GM23248 (cell line): ENCODE results near the gene ZNF845. TPM values are rescaled to one million over a fixed set of nuclear protein-coding genes. Genes with fewer than 3 reads are reported as not detected.

ENCODE experiments used
- DNase-seq: peaks from one replicate; pipeline ENCODE4 v3.0.0-alpha.2; 2015
- H2AFZ ChIP-seq: fragments of 200-600 bp; sonication (generic); 2 replicates; pipeline ENCODE4 v1.6.1; 2016; ENCODE audit warnings: antibody characterized with exemption
- H3F3A ChIP-seq: fragments of 200-600 bp; sonication (generic); 2 replicates; pipeline ENCODE4 v1.6.1; 2016; ENCODE audit warnings: mild to moderate bottlenecking, antibody characterized with exemption, mixed run types; ENCODE audit not compliant: insufficient read depth
- H3K27ac ChIP-seq: fragments of 200-600 bp; sonication (generic); 2 replicates; pipeline ENCODE4 v1.5.1; 2016; ENCODE audit warnings: mild to moderate bottlenecking
- H3K27me3 ChIP-seq: fragments of 200-600 bp; sonication (generic); replicated peaks from 2 replicates; pipeline ENCODE4 v1.6.1; 2016; ENCODE audit warnings: mild to moderate bottlenecking; ENCODE audit not compliant: insufficient read depth
- H3K36me3 ChIP-seq: fragments of 200-600 bp; sonication (generic); 2 replicates; pipeline ENCODE4 v1.6.1; 2016; ENCODE audit warnings: low read depth, mild to moderate bottlenecking
- H3K4me1 ChIP-seq: fragments of 200-600 bp; sonication (generic); 2 replicates; pipeline ENCODE4 v1.6.1; 2016; ENCODE audit warnings: mild to moderate bottlenecking; ENCODE audit not compliant: insufficient read depth
- H3K4me2 ChIP-seq: fragments of 200-600 bp; sonication (generic); one replicate; pipeline ENCODE4 v1.6.1; 2016; ENCODE audit warnings: mild to moderate bottlenecking; ENCODE audit not compliant: unreplicated experiment
- H3K4me3 ChIP-seq: fragments of 200-600 bp; sonication (generic); 2 replicates; pipeline ENCODE4 v1.5.1; 2016; ENCODE audit warnings: mild to moderate bottlenecking
- H3K79me2 ChIP-seq: fragments of 200-600 bp; sonication (generic); 2 replicates; pipeline ENCODE4 v1.6.1; 2016; ENCODE audit warnings: mild to moderate bottlenecking; ENCODE audit not compliant: insufficient read depth
- H3K9ac ChIP-seq: fragments of 200-600 bp; sonication (generic); 2 replicates; pipeline ENCODE4 v1.6.1; 2016; ENCODE audit warnings: mild to moderate bottlenecking
- H3K9me2 ChIP-seq: fragments of 200-600 bp; sonication (generic); 2 replicates; pipeline ENCODE4 v1.6.1; 2016; ENCODE audit warnings: mixed run types, mild to moderate bottlenecking, moderate library complexity; ENCODE audit not compliant: insufficient read depth
- H3K9me3 ChIP-seq: fragments of 200-600 bp; sonication (generic); one replicate; pipeline ENCODE4 v1.6.1; 2017; ENCODE audit warnings: low read depth
- H4K20me1 ChIP-seq: fragments of 200-600 bp; sonication (generic); 2 replicates; pipeline ENCODE4 v1.6.0; 2016; ENCODE audit not compliant: insufficient read depth
- EZH2 ChIP-seq: fragments of 200-600 bp; sonication (generic); IDR thresholded peaks from 2 replicates; pipeline ENCODE4 v1.6.1; 2018; ENCODE audit warnings: antibody characterized with exemption, mild to moderate bottlenecking; ENCODE audit not compliant: insufficient read depth, poor library complexity, severe bottlenecking
- EZH2phosphoT487 ChIP-seq: fragments of 200-600 bp; sonication (generic); IDR thresholded peaks from 2 replicates; pipeline ENCODE4 v1.6.1; 2018; ENCODE audit warnings: antibody characterized with exemption, moderate library complexity, mild to moderate bottlenecking, low read depth; ENCODE audit not compliant: insufficient read depth
- WGBS, 2 experiments: methylation state at CpG; one replicate each; pipeline ENCODE4 v1.1.6; 2015 to 2017; ENCODE audit warnings: low lambda C conversion rate in 2 of 2, low coverage in 1 of 2; ENCODE audit errors: missing lambda C conversion rate in 2 of 2; 5-methylcytosine and 5-hydroxymethylcytosine counted together
- in situ Hi-C: fragments of 300-500 bp; cut with MboI; formaldehyde crosslinking; loops from 2 replicates; pipeline ENCODE4 v1.15.0; 2020
- polyA plus RNA-seq: library from polyadenylated mRNA; unstranded; fragments of >200 nt; fragmentation: Nextera tagmentation; extraction: Ambion mirVana; gene quantifications from 2 replicates; pipeline ENCODE4 v1.2.1, GENCODE V29; 2016
- total RNA-seq: library from RNA; depleted of rRNA; stranded (reverse); fragments of >200 nt; shearing (Covaris generic); gene quantifications from 2 replicates; pipeline ENCODE4 v1.2.3, GENCODE V29; 2014

Gene ZNF845
- total and polyA plus RNA-seq, 2 experiments from 2014 or later = 3.1 to 5.2 TPM

DNA sequence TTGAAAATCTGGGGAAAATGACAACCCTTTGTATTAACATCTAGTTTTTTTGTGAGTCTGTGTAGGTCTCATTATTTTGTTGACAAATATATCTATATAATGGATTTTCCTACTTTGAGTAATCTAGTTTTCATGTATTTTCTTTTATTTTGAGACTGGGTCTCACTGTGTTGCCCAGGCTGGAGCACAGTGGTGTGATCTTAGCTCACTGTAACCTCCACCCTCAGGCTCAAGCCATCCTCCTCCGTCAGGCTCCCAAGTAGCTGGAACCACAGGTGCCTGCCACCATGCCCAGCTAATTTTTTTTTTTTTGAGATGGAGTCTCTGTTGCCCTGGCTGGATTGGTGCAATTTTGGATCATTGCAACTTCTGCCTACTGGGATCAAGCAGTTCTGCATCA, 41.2 kb downstream of the ZNF845 start:
- H3K9me2 ChIP-seq = no peaks in the 10 kb centered on the region
- no peaks in the 10 kb centered on the region for H3K79me2 ChIP-seq
- H3K9ac ChIP-seq = no peak overlapping the region
- 86 to 87% methylated on average over 1 of the region's 1 CpG for WGBS, 2 experiments
- in situ Hi-C loops = no loop called here
- H3K4me1 ChIP-seq = no peaks in the 10 kb centered on the region
- no peaks in the 10 kb centered on the region for H3K9me3 ChIP-seq
- H3K4me2 ChIP-seq = no peak overlapping the region
- no peaks in the 10 kb centered on the region for H3F3A ChIP-seq
- H3K27me3 ChIP-seq = no peaks in the 10 kb centered on the region
- TF ChIP-seq EZH2phosphoT487 (no peak), EZH2 (no peak)
- no peaks in the 10 kb centered on the region for H4K20me1 ChIP-seq
- H3K36me3 ChIP-seq = peaks cover 5% of the 10 kb centered on the region; the same call in 1 of the 2 replicates
- H3K4me3 ChIP-seq = no peak overlapping the region
- no peak overlapping the region for H2AFZ ChIP-seq
- H3K27ac ChIP-seq = no peak overlapping the region
- no peak for DNase-seq

DNA sequence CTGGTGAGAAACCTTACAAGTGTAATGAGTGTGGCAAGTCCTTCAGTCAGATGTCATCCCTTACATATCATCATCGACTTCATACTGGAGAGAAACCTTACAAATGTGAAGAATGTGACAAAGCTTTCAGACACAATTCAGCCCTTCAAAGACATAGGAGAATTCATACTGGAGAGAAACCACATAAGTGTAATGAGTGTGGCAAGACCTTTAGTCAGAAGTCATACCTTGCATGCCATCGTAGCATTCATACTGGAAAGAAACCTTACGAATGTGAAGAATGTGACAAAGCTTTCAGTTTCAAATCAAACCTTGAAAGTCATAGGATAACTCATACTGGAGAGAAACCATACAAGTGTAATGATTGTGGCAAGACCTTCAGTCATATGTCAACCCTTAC, 47.8 kb downstream of the ZNF845 start:
- no peaks in the 10 kb centered on the region for H3K4me1 ChIP-seq
- peaks cover 5% of the 10 kb centered on the region for H3K9me3 ChIP-seq
- H3F3A ChIP-seq = no peaks in the 10 kb centered on the region
- TF ChIP-seq EZH2 = no peak
- TF ChIP-seq EZH2phosphoT487 = no peak
- H3K27ac ChIP-seq = no peak overlapping the region
- no peaks in the 10 kb centered on the region for H3K27me3 ChIP-seq
- WGBS, 2 experiments = 96% methylated on average over 3 of the region's 3 CpGs
- H2AFZ ChIP-seq = no peak overlapping the region
- H3K4me3 ChIP-seq = no peak overlapping the region
- H3K79me2 ChIP-seq = no peaks in the 10 kb centered on the region
- peaks cover 25% of the 10 kb centered on the region for H3K36me3 ChIP-seq
- H3K9ac ChIP-seq = no peak overlapping the region
- H3K4me2 ChIP-seq = no peak overlapping the region
- no peaks in the 10 kb centered on the region for H4K20me1 ChIP-seq
- in situ Hi-C loops = no loop called here
- no peak for DNase-seq
- no peaks in the 10 kb centered on the region for H3K9me2 ChIP-seq

DNA sequence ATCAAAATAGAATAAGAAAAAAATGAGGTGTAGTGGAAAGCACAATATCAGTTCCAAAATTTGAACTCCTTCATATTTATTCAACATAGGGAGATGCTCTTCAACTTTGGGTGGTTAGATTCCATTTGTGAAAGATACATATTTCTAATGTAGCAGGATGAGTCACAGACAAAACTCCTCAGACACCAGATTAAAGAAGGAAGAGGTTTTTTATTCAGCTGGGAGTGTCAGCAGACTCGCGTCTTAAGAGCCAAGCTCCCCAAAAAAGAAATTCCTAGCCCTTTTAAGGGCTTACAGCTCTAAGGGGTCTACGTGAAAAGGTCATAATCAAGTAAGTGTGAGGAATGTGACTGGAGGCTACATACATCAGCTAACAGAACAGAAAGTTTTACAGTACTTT, 54.6 kb downstream of the ZNF845 start:
- Histone ChIP-seq H3K9me3 (peaks cover 5% of the 10 kb centered on the region), H3K4me3 (no peak overlapping the region), H3K9me2 (no peaks in the 10 kb centered on the region), H3K27ac (no peak overlapping the region), H4K20me1 (no peaks in the 10 kb centered on the region), H3K9ac (no peak overlapping the region), H3F3A (no peaks in the 10 kb centered on the region), H3K4me1 (no peaks in the 10 kb centered on the region), H3K27me3 (no peaks in the 10 kb centered on the region), H2AFZ (no peak overlapping the region), H3K79me2 (no peaks in the 10 kb centered on the region), H3K4me2 (no peak overlapping the region), H3K36me3 (no peaks in the 10 kb centered on the region)
- in situ Hi-C loops = no loop called here
- TF ChIP-seq EZH2phosphoT487 (no peak), EZH2 (no peak)
- peak; percentile 24 for DNase-seq
- 83 to 92% methylated on average over 3 of the region's 3 CpGs for WGBS, 2 experiments

DNA sequence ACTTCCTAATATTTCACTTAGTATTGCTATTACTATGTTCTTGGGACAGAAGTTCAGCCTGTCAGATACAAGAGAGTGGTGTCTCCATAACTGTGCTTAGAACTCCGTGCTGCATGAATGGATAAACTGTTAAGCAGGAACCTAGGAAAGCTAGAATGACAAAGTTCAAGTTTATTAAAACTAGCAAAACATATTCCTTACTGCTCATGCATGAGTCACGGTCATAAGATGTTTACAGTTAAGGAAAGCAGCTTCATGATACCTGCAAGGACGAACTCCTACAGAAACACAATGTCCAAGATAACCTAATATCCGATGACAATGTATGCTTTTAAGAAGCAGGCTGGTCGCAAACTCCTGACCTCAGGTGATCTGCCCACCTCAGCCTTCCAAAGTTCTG, 55.4 kb downstream of the ZNF845 start:
- no peak overlapping the region for H2AFZ ChIP-seq
- WGBS, 2 experiments = 77 to 80% methylated on average over 5 of the region's 5 CpGs
- H3K4me2 ChIP-seq = no peak overlapping the region

GRCh38 chr19:53389571-53389970, 56.0 kb downstream of the ZNF845 start:
- Histone ChIP-seq H3K4me2 (no peak overlapping the region), H3K9me2 (no peaks in the 10 kb centered on the region), H3K36me3 (no peaks in the 10 kb centered on the region), H3F3A (peaks cover 9% of the 10 kb centered on the region), H3K79me2 (no peaks in the 10 kb centered on the region), H3K4me3 (no peak overlapping the region), H4K20me1 (no peaks in the 10 kb centered on the region), H2AFZ (no peak overlapping the region), H3K27me3 (no peaks in the 10 kb centered on the region), H3K4me1 (peaks cover 7% of the 10 kb centered on the region; the same call in 1 of the 2 replicates), H3K27ac (no peak overlapping the region), H3K9ac (no peak overlapping the region), H3K9me3 (peaks cover 3% of the 10 kb centered on the region)
- no peak for DNase-seq
- in situ Hi-C loops = no loop called here
- 73 to 76% methylated on average over 8 of the region's 8 CpGs for WGBS, 2 experiments
- TF ChIP-seq EZH2 (no peak), EZH2phosphoT487 (no peak)

More for the DNA sequence above, 55.4 kb downstream of the ZNF845 start:
- Histone ChIP-seq H3K9me2 (no peaks in the 10 kb centered on the region), H3K9ac (no peak overlapping the region), H4K20me1 (no peaks in the 10 kb centered on the region), H3K36me3 (no peaks in the 10 kb centered on the region), H3K27me3 (no peaks in the 10 kb centered on the region), H3F3A (peaks cover 5% of the 10 kb centered on the region), H3K4me3 (no peak overlapping the region), H3K79me2 (no peaks in the 10 kb centered on the region), H3K27ac (no peak overlapping the region), H3K4me1 (peaks cover 1% of the 10 kb centered on the region; the same call in 1 of the 2 replicates), H3K9me3 (peaks cover 5% of the 10 kb centered on the region)
- TF ChIP-seq EZH2phosphoT487 = no peak
- TF ChIP-seq EZH2 = no peak
- DNase-seq = no peak
- in situ Hi-C loops = no loop called here
